ENCODE results near the gene CDHR3.

GRCh38 chr7:106031300-106032035 is 68.4 kb downstream of the CDHR3 start:
- TF ChIP-seq POLR2A (IDR thresholded peaks at IDR 0.05) (no peak), CTCF (IDR thresholded peaks at IDR 0.05) (no peak)
